GM13976 (cell line): ENCODE data around the gene ITM2C.
A peak's percentile ranks its signal among the peaks of the same experiment; 100 is the strongest.

Experiments
- DNase-seq: peaks from one replicate; pipeline ENCODE4 v3.0.0; 2012; ENCODE audit warnings: low spot score
- CTCF ChIP-seq: IDR thresholded peaks from 2 replicates; pipeline ENCODE4 v1.5.1; 2012; ENCODE audit warnings: borderline replicate concordance, mild to moderate bottlenecking; ENCODE audit not compliant: insufficient read depth; ENCODE audit errors: extremely low read depth, missing control alignments, control extremely low read depth
- in situ Hi-C: fragments of 300-500 bp; cut with MboI; formaldehyde crosslinking; loops from one replicate; pipeline ENCODE4 v1.12.0; 2022; ENCODE audit warnings: low sequenced_read_pairs, mixed read lengths, inconsistent platforms; ENCODE audit not compliant: unreplicated experiment

The ITM2C gene

GRCh38 chr2:230908595-230909191 lies 44.0 kb downstream of the ITM2C start:
- peak; percentile 58 for DNase-seq
- no peak for TF ChIP-seq CTCF
- in situ Hi-C loops: no loop called here

- in situ Hi-C loops: no loop called here
- no peak for DNase-seq
- no peak for TF ChIP-seq CTCF
These were observed 45.3 kb downstream of the ITM2C start for GRCh38 chr2:230909841-230910545.

- TF ChIP-seq CTCF: no peak
- in situ Hi-C loops: no loop called here
These were observed 45.9 kb downstream of the ITM2C start for GRCh38 chr2:230910546-230911177.

GRCh38 chr2:230912046-230912445 lies 47.3 kb downstream of the ITM2C start:
- TF ChIP-seq CTCF: no peak
- no peak for DNase-seq
- in situ Hi-C loops: no loop called here

More at GRCh38 chr2:230910546-230911177, 45.9 kb downstream of the ITM2C start:
- DNase-seq: no peak

- in situ Hi-C loops: no loop called here
- no peak for DNase-seq
These were observed 48.0 kb downstream of the ITM2C start for GRCh38 chr2:230912724-230913123.

More at GRCh38 chr2:230912724-230913123, 48.0 kb downstream of the ITM2C start:
- no peak for TF ChIP-seq CTCF
